ENCODE data around the gene CAVIN3.

CAVIN3 gene, protein sequence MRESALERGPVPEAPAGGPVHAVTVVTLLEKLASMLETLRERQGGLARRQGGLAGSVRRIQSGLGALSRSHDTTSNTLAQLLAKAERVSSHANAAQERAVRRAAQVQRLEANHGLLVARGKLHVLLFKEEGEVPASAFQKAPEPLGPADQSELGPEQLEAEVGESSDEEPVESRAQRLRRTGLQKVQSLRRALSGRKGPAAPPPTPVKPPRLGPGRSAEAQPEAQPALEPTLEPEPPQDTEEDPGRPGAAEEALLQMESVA

DNA sequence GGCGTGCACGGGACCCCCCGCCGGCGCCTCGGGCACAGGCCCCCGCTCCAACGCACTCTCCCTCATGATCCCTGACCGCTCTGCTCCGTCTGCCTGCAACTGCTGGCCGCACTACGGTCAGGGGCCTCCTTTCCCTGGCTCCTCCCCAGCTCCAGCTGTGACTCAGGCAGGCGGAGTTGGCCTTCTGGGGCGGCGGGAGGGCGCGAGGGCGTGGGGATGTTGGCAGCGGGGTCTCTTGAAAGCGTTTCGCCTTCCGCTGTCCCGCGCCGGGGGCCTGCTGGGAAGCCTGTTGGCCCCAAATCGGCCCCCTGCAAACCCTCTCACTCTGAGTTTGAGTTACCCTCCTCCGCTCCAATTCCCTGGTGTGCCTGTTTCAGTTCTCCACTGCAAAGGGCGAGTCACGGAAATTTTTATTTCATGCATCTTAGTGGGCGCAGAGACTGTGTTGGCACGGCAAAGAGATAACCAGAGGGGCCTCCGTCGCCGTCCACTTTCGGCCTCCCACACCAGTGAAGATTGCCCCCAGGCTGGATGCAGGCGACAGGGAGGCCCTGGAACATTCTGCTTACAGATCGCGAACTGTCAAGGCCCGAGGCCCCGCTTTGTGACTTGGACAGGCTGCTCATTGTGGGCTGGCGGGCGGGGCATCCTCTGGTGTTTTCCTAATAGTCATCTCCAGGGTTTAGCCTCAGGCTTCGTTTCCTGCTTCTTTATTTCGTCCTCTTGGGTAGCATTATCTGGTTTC is at the start of gene CAVIN3:
Gene CAVIN3 (minus strand): TSS at position 91 of the 745 bp plus-strand sequence. CDS start 25 bp downstream, at position 66.
- peak; percentile 90 for DNase-seq

DNA sequence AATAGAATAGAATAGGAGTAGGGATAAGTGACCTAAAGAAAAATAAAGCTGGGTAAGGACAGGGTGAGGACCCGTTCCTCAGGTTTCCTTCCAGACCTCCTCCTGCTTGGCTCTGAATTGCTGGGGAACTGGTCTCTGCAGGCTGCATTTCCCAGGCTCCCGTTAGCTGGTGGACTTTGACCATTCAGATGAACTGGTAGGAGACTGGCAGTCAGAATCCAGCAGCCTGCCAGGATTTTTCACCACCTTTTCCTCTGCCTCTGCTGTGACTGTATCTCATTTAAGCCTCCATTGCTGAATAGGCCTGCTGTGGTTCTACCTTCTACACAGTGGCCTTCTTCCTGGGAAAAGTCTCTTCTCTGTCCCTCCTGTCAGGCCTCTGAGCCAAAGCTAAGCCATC is 45.4 kb upstream of the CAVIN3 start:
- DNase-seq = no peak

DNA sequence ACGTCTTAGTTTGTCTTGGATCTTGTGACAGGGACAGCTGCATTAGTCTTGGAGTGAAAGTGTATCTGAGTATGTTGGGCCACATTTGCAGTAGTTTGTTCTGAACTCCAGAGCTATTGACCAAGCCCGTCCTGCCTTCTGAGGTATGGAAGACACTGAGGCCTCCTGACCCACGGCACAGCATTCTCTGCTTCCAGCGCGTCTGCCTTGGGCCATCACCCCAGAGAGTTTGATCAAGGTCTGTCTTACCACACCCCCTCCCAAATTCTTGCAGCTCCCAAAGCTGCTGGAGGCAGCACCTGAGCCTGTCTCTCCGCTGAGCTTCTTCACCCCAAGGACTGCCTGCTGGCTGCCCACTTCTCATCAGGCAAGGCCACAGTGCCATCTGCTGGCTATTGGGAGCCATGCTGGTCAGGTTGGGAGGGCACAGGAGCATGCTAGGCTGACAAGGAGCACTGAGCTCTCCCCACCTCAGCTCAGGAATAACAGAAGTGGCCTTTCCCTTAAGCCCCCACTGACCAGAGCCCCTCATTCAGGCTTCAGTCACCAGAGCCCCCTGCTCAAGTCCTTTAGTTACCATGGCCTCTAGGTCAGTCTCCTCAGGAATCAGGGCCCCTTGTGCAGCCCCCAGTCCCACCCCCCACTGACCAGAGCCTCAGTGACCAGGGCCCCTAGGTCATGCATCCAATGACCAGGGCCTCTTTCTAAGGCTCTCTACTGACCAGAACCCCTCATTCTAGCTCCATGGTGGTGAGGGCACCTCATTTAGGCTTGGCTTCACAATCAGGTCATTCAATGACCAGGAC is 42.8 kb upstream of the CAVIN3 start:
- DNase-seq = peak; percentile 84

DNA sequence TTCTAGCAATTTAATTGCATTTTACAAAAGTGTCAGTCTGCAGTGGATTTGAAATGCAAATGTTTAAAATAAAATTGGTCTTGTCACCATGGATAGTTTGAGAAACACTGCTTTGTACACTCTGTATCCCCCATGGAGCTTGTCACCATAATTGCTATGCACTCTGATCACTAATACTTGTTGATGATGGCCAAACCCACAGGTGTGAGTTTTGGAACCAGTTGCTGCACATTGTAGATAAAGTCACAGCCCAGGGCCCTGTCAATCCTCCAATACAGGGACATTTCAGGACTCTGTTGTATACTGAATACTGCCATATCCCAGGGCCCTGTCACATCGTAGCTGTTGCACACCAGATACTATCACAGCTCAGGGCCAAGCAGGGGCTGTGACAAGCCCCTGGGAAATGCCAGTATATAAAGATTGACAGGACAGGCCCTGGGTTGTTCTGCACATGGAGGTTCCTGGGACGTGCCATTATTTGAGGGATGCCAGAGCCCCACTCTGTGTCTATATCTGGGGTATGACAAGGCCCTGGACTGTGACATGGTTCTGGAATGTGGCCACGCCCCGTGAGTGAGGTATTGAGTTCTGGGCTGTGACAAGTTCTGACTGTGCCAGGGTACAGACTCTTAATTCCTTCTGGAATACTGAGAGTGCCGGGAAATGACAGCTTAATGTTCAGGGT is 42.0 kb upstream of the CAVIN3 start:
- no peak for DNase-seq

DNA sequence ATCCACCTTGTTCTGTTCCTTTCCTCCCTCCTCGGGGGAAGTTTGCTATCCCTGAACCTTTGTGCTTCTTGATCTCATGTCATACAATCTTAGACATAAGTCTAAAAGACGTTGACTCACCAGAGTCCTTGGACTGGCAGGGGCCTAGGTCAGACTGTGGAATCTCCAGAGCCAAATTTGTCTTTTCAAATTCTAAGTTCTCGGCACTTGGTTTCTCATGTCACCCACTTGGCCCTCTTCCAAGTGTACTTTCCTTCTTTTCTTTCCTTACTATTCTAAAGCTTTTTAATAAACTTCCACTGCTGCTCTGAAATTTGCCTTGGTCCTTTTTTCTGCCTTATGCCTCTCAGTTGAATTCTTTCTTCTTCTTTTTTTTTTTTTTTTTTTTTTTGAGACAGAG is 39.9 kb upstream of the CAVIN3 start:
- DNase-seq = no peak

DNA sequence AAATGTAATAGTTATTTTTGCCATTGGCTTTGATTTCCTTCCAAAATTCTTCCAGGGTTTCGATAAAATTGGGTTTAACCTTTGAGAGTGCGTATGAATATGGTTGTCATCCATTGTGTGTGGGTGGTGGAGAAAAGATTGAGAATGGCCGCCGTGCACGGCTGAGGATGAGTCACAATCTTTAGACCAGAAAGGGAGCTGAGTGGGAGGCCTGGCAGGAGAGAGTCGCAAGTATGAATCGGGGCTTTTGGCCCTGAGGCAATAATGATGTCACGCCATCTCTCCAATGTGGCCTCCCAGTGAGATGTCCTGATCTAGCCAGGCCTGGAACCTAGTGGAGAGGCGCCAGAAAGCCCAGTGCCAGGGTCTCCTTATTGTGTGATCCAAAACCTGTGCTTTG is 36.9 kb upstream of the CAVIN3 start:
- peak; percentile 74 for DNase-seq

DNA sequence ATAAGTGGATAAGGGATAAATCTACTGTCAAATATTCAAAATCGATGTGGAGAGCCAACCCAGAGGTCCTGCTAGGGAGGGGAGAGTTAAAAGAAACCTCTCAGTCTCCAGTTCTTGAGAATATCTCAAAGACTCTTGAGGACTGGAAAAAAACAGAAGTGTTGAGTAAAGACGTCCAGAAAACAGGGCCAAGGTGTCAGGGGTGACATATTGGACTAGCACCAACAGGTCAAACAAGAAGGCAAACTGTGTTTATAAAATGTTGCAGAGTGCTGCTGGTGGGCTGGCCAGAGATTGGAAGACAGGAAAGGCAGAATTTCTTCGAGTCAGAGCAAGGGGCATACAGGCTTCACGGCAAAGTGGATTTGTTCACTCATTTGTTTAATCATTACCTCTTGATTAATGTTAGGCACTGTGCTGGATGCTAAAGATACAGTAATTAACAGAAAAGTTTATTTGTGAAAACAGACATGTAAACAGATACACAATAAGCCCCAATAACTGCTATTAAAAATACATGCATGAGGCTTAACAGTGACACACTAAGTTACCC is 36.3 kb upstream of the CAVIN3 start:
- no peak for DNase-seq

DNA sequence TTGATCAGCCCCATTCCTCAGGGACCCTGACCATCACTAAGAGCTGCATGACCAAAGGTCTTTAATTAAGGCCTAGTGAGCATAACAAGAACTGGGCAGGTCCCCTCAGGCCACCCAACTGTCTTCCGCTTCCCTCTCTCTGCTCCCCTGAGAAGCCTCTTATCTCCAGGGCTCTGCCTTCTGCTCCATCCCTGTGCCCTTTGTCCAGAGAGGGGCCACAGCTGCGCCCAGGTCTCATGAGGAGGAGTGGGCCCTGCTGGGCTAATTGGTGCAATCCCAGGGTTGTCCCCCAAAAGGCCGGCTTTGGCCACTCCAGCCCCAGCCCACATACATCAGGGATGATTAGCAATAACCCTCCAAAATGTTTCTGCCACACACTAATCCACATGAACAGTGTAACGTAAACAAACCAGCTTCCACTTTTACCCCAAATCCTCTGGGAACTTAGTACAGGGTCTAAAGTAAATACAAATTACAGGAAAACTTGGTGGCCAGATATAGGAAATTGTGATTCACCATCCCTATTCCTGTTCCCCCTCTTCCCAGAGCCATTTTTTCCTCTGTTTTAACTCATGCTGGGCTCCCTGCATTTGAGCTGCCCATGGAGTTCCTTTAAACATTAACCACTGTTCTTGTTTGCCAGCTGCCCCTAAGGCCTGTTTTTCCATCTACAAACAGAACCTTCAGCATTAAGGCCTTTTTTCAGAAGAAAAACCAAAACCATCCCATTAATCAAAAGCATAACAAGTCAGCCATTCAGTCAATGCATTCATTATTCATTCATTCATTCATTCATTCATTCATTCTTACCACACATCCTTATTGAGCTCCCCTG is 34.6 kb upstream of the CAVIN3 start:
- no peak for DNase-seq

DNA sequence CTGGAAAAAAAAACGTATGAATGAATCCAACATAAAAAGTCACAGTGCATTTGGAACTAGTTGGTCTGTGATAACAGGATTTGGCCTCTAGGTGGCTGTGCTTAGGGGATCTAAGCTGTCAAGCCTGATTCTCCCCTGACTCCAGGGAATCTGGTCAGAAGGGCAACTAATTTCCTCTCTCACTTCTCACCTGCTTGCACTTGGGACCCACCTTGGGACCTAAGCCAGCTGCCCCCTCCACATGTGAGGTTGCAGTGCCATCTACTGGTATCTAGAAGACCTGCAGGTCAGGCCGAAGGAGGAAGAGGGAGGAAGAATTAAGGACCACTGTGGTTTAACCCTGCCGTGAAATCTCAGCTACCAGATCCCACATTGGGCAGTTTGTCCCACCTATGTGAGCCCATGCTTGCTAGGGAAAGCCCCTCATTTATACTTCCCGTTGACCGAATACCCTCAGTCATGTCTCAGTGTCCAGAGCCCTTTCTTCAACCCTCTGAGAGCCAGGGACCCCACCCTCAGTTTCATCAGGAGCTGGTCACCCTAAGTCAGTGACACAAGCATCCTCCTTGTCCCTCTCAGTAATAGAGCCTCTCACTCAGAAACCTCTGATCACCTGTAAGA is 33.2 kb upstream of the CAVIN3 start:
- DNase-seq = peak; percentile 82

DNA sequence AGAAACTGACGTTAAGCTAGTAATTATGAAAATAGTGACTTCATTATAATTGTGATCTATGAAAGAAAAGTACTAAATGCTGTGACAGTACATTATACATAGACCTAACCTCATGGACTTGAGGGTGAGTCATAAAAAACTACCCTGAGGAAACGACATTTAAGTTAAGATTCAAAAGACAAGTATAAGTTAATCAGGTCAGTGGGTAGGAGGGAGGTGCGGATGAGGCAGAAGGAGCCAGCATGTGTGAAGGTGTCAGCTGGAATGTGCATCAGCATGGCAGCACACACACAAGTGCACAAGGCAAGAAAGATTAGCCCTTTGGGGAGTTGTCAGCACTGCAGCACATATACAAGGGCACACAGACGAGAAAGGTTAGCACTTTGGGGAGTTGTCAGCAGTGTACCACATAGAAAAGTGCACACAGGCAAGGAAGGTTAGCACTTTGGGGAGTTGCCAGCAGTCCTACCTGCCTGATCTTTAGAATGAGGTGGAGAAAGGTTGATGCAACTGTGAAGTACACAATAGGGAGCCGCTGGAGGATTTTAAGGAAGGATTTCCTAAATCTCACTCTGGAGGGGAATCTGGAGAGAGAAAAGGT is 31.6 kb upstream of the CAVIN3 start:
- DNase-seq = no peak

DNA sequence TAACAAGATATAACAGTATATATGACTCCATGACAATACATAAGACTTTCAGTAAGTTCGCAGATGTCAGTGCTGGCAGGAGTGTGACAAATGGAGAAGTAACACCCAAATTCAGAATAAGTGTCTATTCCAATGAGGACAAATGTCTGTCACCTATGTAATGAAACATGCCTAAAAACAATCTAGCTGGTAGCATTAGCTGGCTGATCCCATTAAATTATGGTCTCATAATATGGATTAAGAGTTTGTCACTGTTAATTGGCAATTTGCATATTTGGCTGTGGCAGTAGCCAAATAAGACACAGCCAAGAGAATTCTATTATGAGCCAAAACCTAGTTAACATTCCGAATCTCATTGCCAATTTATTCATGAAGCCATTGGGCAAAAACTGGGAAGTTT is 30.2 kb upstream of the CAVIN3 start:
- DNase-seq = no peak

DNA sequence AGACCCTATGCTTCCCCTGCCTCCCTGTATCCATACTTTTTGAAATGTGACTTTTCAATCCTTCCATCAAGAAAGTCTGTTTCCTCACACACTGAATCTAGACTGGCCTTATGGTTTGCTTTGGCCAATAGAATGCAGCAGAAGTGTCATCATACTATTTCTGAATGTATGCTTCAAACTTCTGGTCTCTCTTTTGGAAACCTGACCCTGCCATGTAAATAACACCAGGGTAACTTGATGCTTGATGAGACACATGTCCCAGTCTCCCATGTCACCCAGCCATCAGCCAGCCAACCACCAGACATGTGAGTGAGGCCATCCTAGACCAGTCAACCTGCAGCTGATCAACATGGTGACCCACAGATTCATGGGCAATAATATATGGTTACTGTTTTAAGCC is 29.7 kb upstream of the CAVIN3 start:
- no peak for DNase-seq

DNA sequence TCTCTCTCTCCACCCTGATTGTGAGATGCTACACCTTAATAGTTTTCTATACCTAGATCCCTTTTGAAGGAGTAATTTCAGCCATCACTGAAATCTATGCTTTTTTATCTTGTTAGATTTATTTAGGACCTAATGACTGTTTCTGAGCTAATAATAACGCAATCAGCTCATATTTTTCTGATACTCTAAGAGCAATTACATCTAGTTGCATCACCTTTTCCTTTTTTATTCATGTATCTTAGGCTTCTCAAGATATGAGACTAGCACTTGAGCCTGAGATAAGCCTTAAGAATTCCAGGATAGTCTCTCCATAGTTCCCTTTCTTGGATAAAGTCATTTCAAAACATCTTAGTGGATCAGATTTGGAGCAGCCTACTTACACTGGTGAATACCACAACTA is 25.1 kb upstream of the CAVIN3 start:
- DNase-seq = no peak

DNA sequence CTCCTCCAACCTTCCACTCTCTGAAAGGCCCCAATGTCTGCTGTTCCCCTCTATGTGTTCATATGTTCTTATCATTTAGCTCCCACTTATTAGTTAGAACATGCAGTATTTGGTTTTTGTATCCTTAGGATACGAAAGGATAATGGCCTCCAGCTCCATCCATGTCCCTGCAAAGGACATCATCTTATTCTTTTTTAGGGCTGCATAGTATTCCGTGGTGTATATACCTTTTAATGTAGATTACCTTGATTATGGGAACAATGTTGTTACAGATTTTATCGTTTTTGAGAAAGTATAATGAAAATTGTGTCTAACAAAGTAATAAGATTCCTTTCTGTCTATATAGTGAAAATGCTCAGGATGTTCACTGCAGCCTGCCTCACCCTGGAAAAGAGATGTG is 16.0 kb upstream of the CAVIN3 start:
- DNase-seq = no peak

DNA sequence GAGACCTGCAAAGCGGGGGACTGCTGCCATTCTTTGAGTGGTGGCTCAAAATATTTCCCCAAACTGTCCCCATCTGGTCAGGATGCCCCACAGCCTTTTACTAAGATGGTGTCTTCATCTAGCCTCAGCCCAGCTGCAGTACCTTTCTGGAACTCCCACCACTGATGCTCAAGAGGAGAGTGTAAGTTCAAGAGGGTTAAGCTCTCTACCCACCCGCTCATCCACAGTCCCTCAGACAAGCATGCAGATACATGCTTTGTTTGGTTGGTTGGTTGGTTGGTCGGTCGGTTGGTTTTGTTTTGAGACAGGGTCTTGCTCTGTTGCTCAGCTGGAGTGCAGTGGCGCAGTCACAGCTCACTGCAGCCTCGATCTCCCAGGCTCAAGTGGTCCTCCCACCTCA is 14.5 kb upstream of the CAVIN3 start:
- DNase-seq = no peak

DNA sequence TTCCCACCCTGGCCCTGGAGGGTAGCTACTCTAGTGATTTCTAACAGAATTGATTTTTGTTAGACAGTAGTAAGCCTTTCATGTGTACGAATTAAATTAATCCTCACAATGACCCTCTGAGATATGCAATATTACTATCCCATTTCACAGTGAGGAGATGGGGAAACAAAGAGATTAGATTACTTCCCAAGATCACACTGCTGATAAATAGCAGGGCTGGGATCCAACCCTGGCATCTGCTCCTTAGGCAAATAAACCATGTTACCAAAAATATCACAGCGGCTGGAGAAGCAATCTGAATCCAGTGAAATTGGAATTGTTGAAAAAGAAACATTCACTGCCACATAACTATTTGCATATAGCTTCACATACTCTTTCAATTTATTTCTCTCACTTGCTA is 12.8 kb upstream of the CAVIN3 start:
- DNase-seq = no peak

DNA sequence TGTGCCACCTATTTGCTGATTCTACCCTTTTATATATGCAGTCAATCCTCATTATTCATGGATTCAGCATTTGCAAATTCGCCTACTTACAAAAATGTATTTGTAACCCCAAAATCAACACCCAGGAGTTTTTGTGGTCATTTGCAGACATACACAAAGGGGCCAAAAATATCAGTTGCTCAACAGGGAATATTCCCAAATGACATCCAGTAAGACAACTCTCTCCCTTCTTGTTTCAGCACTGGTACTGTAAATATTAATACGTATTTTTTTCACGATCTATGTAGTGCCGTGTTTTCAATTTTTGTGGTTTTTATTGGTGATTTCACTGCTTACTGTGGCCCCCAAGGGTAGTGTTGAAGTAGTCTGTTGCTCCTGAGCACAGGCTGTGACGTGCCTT is 11.8 kb upstream of the CAVIN3 start:
- DNase-seq = no peak

DNA sequence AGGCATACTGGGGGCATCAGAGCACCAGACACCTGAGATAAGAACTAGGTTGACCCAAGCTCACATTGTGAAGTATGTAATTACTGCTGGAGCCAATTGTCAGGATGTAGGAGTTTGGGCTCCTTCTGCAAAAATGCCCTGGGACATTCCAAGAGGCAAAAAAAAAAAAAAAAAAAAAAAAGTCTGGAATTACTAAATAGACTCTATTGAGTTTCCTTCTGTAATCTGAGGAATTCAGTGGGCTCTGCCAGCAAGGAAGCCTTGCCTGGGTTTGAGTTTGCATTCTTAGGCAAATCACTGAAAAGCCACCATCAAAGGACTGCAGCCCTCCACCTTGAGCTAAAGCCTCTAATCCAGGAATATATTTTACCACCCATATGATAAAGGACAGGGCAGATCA is 8.0 kb upstream of the CAVIN3 start:
- no peak for DNase-seq

DNA sequence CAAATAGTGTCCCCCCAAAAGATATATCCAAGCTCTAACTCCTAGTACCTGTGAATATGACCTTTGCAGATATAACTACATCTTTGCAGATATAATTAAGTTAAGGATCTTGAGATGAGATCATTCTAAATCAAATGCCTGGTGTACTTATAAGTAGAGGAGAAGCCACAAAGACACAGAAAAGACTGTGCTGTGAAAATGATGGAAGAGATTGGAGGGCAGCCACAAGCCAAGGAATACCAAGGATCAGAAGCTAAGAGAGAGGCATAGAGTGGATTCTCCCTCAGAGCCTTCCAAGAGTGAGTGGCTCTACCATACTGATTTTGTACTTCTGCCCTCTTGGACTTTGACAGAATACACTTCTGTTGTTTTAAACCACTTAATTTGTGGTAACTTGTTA is 7.5 kb upstream of the CAVIN3 start:
- DNase-seq = no peak

DNA sequence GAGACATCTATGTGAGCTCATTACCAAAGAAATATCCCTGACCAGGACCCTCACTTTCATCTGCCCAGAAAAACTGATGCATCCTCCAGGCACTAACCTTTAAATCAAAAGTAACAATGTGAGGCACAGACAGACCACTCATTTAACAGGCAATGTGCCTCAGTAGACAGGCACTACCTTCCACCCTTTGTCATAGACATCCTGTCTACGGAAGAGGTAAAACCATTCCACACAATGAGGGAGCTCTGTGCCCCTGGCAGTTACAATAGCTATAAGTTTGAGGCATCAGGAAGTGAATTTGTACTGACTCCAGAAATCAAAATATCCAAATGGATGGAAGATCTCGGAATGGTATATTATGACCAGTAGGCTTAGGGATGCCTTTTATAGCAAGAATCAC is 6.7 kb upstream of the CAVIN3 start:
- DNase-seq = no peak

DNA sequence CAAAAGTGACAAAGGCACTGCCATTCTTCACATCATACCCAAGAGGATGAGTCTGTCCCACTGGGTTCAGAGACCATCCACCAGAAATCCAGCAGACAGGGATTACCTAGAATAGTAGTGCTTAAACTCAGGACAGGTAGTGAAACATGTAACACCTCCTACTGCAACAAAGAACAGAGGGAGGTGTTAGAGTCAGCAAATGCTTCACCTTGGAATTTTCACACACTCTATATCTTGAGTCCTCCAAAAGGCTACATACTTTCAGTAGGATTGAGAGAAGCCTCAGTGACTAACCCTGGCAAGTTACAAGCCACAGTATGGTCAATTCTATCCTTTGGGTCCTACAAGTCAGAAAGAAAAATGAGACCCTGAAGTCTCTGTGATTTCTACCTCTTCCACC is 6.0 kb upstream of the CAVIN3 start:
- DNase-seq = no peak
